Measurements from ENCODE around the gene GMDS.

GMDS gene

DNA sequence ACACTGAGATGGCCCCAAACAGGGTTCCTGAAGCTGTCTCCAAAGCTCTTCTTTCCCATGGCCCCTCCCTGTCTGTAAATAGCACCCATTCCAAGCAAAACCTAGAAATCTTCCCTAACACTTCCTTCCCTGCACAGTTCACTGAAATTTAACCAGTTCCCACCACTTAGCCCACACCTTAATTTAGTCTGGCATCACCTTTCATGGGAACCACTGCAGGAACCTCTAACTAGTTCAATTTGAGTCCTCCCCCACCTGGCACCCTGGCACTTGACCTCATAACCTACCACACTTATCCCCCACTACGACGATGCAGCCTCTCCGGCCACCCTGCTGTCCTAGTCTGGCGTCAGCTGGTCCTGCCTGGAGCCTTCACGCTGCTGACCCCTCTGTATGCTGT lies 278.7 kb downstream of the GMDS start:
- H2AFZ ChIP-seq (ENCODE audit: low read length): no peak overlapping the region
- H3K9me3 ChIP-seq (ENCODE audit: insufficient read depth, low read depth, low read length): no peaks in the 10 kb centered on the region
- no peaks in the 10 kb centered on the region for H3K27me3 ChIP-seq (ENCODE audit: insufficient read depth, low read length, poor library complexity, severe bottlenecking)
- TF ChIP-seq CTCF (conservative IDR thresholded peaks at IDR 0.05; ENCODE audit: low read length): no peak
- no peak for TF ChIP-seq EZH2phosphoT487 (IDR thresholded peaks at IDR 0.05; ENCODE audit: borderline replicate concordance)
- H3K9ac ChIP-seq (ENCODE audit: low read depth, low read length, poor library complexity, severe bottlenecking): no peak overlapping the region
- H4K20me1 ChIP-seq (ENCODE audit: insufficient read depth, low read length, poor library complexity, severe bottlenecking): no peaks in the 10 kb centered on the region
- no peaks in the 10 kb centered on the region for H3K36me3 ChIP-seq (ENCODE audit: insufficient read depth, low read length)
- H3F3A ChIP-seq (ENCODE audit: low read depth): no peaks in the 10 kb centered on the region
- no peaks in the 10 kb centered on the region for H3K9me2 ChIP-seq (replicated peaks; ENCODE audit: low read depth, low read length)
- no peak overlapping the region for H3K4me3 ChIP-seq (ENCODE audit: low read length, poor library complexity, severe bottlenecking)
- H3K4me2 ChIP-seq (ENCODE audit: low read depth, low read length, poor library complexity, severe bottlenecking): no peak overlapping the region
- H3K79me2 ChIP-seq (ENCODE audit: insufficient read depth, low read length): no peaks in the 10 kb centered on the region
- H3K4me1 ChIP-seq (ENCODE audit: insufficient read depth, low read length, poor library complexity, severe bottlenecking): peaks cover 41% of the 10 kb centered on the region

GRCh38 chr6:1965596-1966224 lies 279.7 kb downstream of the GMDS start:
- no peak overlapping the region for H2AFZ ChIP-seq (ENCODE audit: low read length)
- TF ChIP-seq CTCF (conservative IDR thresholded peaks at IDR 0.05; ENCODE audit: low read length): no peak
- no peak for TF ChIP-seq EZH2phosphoT487 (IDR thresholded peaks at IDR 0.05; ENCODE audit: borderline replicate concordance)
- no peaks in the 10 kb centered on the region for H3K36me3 ChIP-seq (ENCODE audit: insufficient read depth, low read length)
- no peak overlapping the region for H3K4me3 ChIP-seq (ENCODE audit: low read length, poor library complexity, severe bottlenecking)
- H3K9ac ChIP-seq (ENCODE audit: low read depth, low read length, poor library complexity, severe bottlenecking): no peak overlapping the region
- no peaks in the 10 kb centered on the region for H3K9me3 ChIP-seq (ENCODE audit: insufficient read depth, low read depth, low read length)
- H3K4me2 ChIP-seq (ENCODE audit: low read depth, low read length, poor library complexity, severe bottlenecking): no peak overlapping the region
- no peaks in the 10 kb centered on the region for H3K9me2 ChIP-seq (replicated peaks; ENCODE audit: low read depth, low read length)
- no peaks in the 10 kb centered on the region for H3K27me3 ChIP-seq (ENCODE audit: insufficient read depth, low read length, poor library complexity, severe bottlenecking)
- H4K20me1 ChIP-seq (ENCODE audit: insufficient read depth, low read length, poor library complexity, severe bottlenecking): no peaks in the 10 kb centered on the region
- H3K79me2 ChIP-seq (ENCODE audit: insufficient read depth, low read length): no peaks in the 10 kb centered on the region
- H3F3A ChIP-seq (ENCODE audit: low read depth): no peaks in the 10 kb centered on the region
- H3K4me1 ChIP-seq (ENCODE audit: insufficient read depth, low read length, poor library complexity, severe bottlenecking): peaks cover 41% of the 10 kb centered on the region

GRCh38 chr6:1963596-1963995 lies 281.8 kb downstream of the GMDS start:
- Histone ChIP-seq H3K9ac (ENCODE audit: low read depth, low read length, poor library complexity, severe bottlenecking) (no peak overlapping the region), H3K4me3 (ENCODE audit: low read length, poor library complexity, severe bottlenecking) (no peak overlapping the region), H3K79me2 (ENCODE audit: insufficient read depth, low read length) (no peaks in the 10 kb centered on the region), H3K9me2 (replicated peaks; ENCODE audit: low read depth, low read length) (no peaks in the 10 kb centered on the region), H3F3A (ENCODE audit: low read depth) (no peaks in the 10 kb centered on the region), H2AFZ (ENCODE audit: low read length) (no peak overlapping the region), H4K20me1 (ENCODE audit: insufficient read depth, low read length, poor library complexity, severe bottlenecking) (no peaks in the 10 kb centered on the region), H3K4me1 (ENCODE audit: insufficient read depth, low read length, poor library complexity, severe bottlenecking) (peaks cover 31% of the 10 kb centered on the region), H3K36me3 (ENCODE audit: insufficient read depth, low read length) (peaks cover 8% of the 10 kb centered on the region; the same call in 1 of the 2 replicates), H3K27me3 (ENCODE audit: insufficient read depth, low read length, poor library complexity, severe bottlenecking) (no peaks in the 10 kb centered on the region), H3K9me3 (ENCODE audit: insufficient read depth, low read depth, low read length) (no peaks in the 10 kb centered on the region), H3K4me2 (ENCODE audit: low read depth, low read length, poor library complexity, severe bottlenecking) (no peak overlapping the region)
- no peak for TF ChIP-seq CTCF (conservative IDR thresholded peaks at IDR 0.05; ENCODE audit: low read length)
- TF ChIP-seq EZH2phosphoT487 (IDR thresholded peaks at IDR 0.05; ENCODE audit: borderline replicate concordance): no peak

Measured in Loucy (cell line).